A673 (cell line): ENCODE results near the gene KLF16. TPM values are rescaled to one million over a fixed set of nuclear protein-coding genes. Genes with fewer than 3 reads are reported as not detected.

Source experiments
- BruUV-seq: library from RNA; stranded (reverse); fragments of 400-500 nt; replicated peaks from 2 replicates; lab custom pipeline; 2021; lab: Mats Ljungman, UMichigan
- CTCF ChIA-PET: fragments of 300-600 bp; sonication (Branson Sonifier 250); formaldehyde crosslinking; loops from one replicate; lab custom pipeline; 2022; ENCODE audit warnings: antibody characterized with exemption; lab: Charles Lee
- POLR2A ChIA-PET: fragments of 300-600 bp; sonication (Branson Sonifier 250); formaldehyde crosslinking; loops from one replicate; lab custom pipeline; 2022; ENCODE audit warnings: antibody characterized with exemption; ENCODE audit not compliant: low non-redundant PET; lab: Charles Lee
- DNase-seq: peaks from one replicate; pipeline ENCODE4 v3.0.0-alpha.2; 2015; ENCODE audit warnings: low spot score
- H3K27ac ChIP-seq: fragments of 200-600 bp; sonication (generic); 2 replicates; pipeline ENCODE4 v1.5.1; 2016; ENCODE audit warnings: mixed run types, low read depth, mild to moderate bottlenecking, mixed read lengths, antibody characterized with exemption, low read length; ENCODE audit not compliant: poor library complexity, severe bottlenecking
- H3K27me3 ChIP-seq: fragments of 200-600 bp; sonication (generic); replicated peaks from 2 replicates; pipeline ENCODE4 v1.6.1; 2017; ENCODE audit warnings: mixed run types, low read depth, mild to moderate bottlenecking, mixed read lengths, antibody characterized with exemption, low read length; ENCODE audit not compliant: insufficient read depth, poor library complexity
- H3K36me3 ChIP-seq: fragments of 200-600 bp; sonication (generic); 2 replicates; pipeline ENCODE4 v1.6.1; 2016; ENCODE audit warnings: mixed run types, mild to moderate bottlenecking, mixed read lengths, antibody characterized with exemption, low read length; ENCODE audit not compliant: insufficient read depth, poor library complexity, severe bottlenecking
- H3K4me1 ChIP-seq: fragments of 200-600 bp; sonication (generic); 2 replicates; pipeline ENCODE4 v1.6.1; 2017; ENCODE audit warnings: mixed run types, mild to moderate bottlenecking, mixed read lengths, antibody characterized with exemption, low read length; ENCODE audit not compliant: insufficient read depth, poor library complexity, severe bottlenecking
- H3K4me3 ChIP-seq: fragments of 200-600 bp; sonication (generic); 2 replicates; pipeline ENCODE4 v1.5.1; 2016; ENCODE audit warnings: low read depth, mixed run types, mild to moderate bottlenecking, mixed read lengths, low read length; ENCODE audit not compliant: poor library complexity, severe bottlenecking
- H3K9me3 ChIP-seq: fragments of 200-600 bp; sonication (generic); 2 replicates; pipeline ENCODE4 v1.6.1; 2016; ENCODE audit warnings: mixed run types, low read depth, mild to moderate bottlenecking, mixed read lengths, antibody characterized with exemption, low read length; ENCODE audit not compliant: poor library complexity, severe bottlenecking
- CTCF ChIP-seq: fragments of 300-800, 200-600 bp; sonication (generic); conservative IDR thresholded peaks from 2 replicates; pipeline ENCODE4 v1.5.1; 2017; ENCODE audit warnings: low read depth, mild to moderate bottlenecking, antibody characterized with exemption, low read length, moderate library complexity, mixed read lengths
- EZH2 ChIP-seq: fragments of 200-600 bp; sonication (generic); IDR thresholded peaks from 2 replicates; pipeline ENCODE4 v1.6.1; 2017; ENCODE audit warnings: borderline replicate concordance, low read depth, mild to moderate bottlenecking, mixed read lengths, antibody characterized with exemption, low read length; ENCODE audit not compliant: poor library complexity, severe bottlenecking
- intact Hi-C: fragments of 100-400 bp; cut with micrococcal nuclease; formaldehyde crosslinking; loops from one replicate; pipeline ENCODE4 v1.10.0; 2022; ENCODE audit not compliant: unreplicated experiment
- total RNA-seq: library from RNA; stranded (reverse); gene quantifications from 2 replicates; pipeline ENCODE4 v1.2.3, GENCODE V29; 2021

Gene KLF16
- total RNA-seq, 1 experiment from 2014 or later = 46.8 TPM

DNA sequence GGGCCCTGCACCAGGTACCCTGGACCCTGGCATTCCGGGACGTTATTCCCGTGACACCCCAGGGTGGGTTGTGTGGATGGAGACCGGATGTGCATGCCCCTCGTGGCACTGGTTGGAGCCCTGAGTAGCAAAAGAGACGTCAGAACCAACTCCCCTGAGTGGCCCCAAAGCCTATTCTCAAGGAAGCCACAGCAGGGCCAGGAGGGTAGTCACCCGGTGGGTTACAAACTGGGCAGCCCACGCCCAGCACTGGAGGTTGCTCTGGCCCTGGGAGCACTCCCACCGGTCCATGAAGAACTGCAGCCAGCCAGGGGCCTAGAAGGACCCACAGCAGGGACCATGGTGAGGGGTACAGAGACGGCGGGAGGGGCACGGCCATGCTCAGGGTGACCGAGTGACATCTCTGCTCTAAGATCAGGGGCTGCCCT is 7.5 kb downstream of the KLF16 start:
- ChIA-PET CTCF (no interaction called here), POLR2A (no interaction called here)
- no peaks in the 10 kb centered on the region for H3K27me3 ChIP-seq
- no peaks in the 10 kb centered on the region for H3K9me3 ChIP-seq
- intact Hi-C loops = loop anchor here (5.0 kb wide), 1 partner anchor 589 kb away; the partner anchor contains the start of gene CIRBP
- TF ChIP-seq EZH2 (no peak), CTCF (no peak)
- DNase-seq = no peak
- H3K27ac ChIP-seq = peak overlapping the region; percentile 80
- H3K36me3 ChIP-seq = peaks cover 4% of the 10 kb centered on the region
- H3K4me3 ChIP-seq = peak overlapping the region; percentile 43
- BruUV-seq = no TSS peak
- H3K4me1 ChIP-seq = peaks cover 92% of the 10 kb centered on the region

DNA sequence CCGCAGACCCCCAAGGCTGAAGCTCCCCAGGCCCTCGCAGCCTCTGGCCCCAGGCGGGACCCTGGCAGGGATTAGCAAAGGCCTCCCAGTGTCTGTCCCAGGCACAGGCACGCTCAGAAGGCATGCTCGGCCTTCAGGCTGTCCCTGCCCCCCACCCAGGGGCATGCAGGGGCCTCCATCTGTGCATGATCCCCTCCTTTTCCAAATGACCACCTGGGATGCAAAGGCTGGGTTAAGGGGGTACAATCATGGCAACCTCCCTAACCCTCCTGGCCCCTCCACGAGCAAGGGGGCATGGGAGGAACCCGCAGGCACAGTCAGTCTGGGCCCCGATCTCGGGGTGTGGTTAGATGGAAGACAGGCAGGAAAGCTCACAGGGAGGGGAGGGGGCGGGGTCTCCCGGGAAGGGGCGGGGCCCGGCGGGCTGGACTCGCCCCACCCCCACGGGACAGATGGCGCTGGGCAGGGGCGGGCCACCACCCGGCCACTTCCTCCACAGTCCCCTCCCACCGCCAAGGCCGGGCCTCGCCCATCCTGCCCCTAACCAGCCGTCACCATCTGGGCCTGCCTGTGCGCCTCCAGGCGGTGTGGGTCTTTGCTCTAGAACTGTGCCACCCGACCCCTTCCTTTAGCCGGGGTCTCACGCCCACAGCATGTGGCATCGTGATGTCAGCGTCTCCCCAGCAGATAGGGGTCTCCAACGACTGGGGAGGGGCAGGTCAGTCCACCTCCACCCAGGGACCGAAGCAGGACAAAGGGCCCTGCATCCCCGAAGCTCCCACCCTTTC is 8.1 kb downstream of the KLF16 start:
- ChIA-PET CTCF (interaction anchor here (0.6 kb wide), 1 partner anchor 29 kb away, joined by 5 read pairs; no protein-coding TSS in a partner anchor), POLR2A (interaction anchor here (0.6 kb wide), 1 partner anchor 261 kb away, joined by 5 read pairs; no protein-coding TSS in a partner anchor)
- H3K4me1 ChIP-seq = peaks cover 86% of the 10 kb centered on the region
- no peaks in the 10 kb centered on the region for H3K9me3 ChIP-seq
- H3K4me3 ChIP-seq = peak overlapping the region; percentile 43
- no TSS peak for BruUV-seq
- peak; percentile 89 for DNase-seq
- intact Hi-C loops = loop anchor here (5.0 kb wide), 1 partner anchor 588 kb away; the partner anchor contains the start of gene CIRBP
- H3K36me3 ChIP-seq = peaks cover 4% of the 10 kb centered on the region
- H3K27me3 ChIP-seq = no peaks in the 10 kb centered on the region
- peak overlapping the region; percentile 80 for H3K27ac ChIP-seq
- no peak for TF ChIP-seq EZH2
- no peak for TF ChIP-seq CTCF

GRCh38 chr19:1854542-1855039 is 8.8 kb downstream of the KLF16 start:
- POLR2A ChIA-PET = interaction anchor here (0.6 kb wide), 1 partner anchor 260 kb away, joined by 5 read pairs; no protein-coding TSS in a partner anchor
- DNase-seq = no peak
- peaks cover 80% of the 10 kb centered on the region for H3K4me1 ChIP-seq
- intact Hi-C loops = loop anchor here (5.0 kb wide), 1 partner anchor 587 kb away; the partner anchor contains the start of gene CIRBP
- H3K9me3 ChIP-seq = no peaks in the 10 kb centered on the region
- peaks cover 4% of the 10 kb centered on the region for H3K36me3 ChIP-seq
- H3K27me3 ChIP-seq = no peaks in the 10 kb centered on the region
- peak overlapping the region; percentile 63 for H3K27ac ChIP-seq
- H3K4me3 ChIP-seq = peak overlapping the region; percentile 43
- TF ChIP-seq CTCF (no peak), EZH2 (no peak)
- no TSS peak for BruUV-seq
- CTCF ChIA-PET = interaction anchor here (0.6 kb wide), 1 partner anchor 29 kb away, joined by 5 read pairs; no protein-coding TSS in a partner anchor
